ENCODE measurements around the gene KDM5C. TPM values are rescaled to one million over a fixed set of nuclear protein-coding genes. Genes with fewer than 3 reads are reported as not detected.

Gene KDM5C
- 69.8 and 76.3 TPM in 2 replicates for total RNA-seq (2014; rRNA removed; shearing (Covaris generic))

DNA sequence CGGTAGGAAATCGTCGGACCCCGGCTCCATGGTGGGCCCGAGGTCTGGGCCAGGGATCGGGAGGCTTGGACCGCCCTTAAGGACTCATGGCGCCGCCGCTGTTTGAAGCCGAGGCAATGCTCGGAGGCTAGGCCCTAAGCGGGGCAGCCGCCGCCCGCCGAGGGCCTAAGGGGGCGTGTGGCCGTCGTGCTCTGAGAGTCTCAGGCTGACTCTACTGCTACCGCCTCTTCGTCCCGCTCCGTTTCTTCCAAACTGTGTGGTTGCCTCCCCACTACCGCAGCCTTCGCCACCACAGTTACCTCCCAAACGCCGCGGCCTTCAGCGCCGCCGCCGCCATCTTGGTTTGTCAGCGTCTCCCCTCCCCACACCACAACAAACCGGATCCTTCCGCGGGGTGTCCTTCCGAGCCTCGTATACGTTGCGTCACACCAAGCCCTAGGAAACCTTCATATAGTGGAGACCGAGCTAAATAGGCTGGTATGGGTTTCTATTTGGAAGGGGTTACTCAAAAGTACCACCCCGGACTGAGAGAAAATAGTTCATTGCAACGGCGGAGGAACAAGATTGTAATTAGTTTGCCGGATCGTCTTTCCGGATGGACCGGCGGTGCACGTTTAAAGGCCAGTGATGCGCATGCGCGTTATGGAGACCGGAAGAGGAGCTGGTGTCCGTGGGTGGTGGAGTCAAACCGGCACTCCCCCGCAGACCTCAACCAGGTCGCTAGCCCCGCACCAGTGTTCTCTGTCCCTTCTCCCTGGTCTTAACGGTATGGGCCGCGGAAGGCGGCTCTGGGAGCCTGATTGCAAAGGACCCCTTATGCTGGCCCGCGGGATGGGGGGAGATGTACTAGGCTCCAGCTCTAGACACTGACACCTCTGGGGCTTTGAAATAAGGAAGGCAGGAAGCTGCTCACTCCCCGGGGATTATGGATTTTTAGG, at the start of gene KDM5C:
Gene KDM5C (minus strand): TSS at position 348 of the 938 bp plus-strand sequence. CDS start 318 bp downstream, at position 30.
- DNase-seq (ENCODE audit: low spot score) = peak; percentile 85
- in situ Hi-C loops (cut with HindIII; ENCODE audit: low sequenced_read_pairs) = no loop called here

- no peak for DNase-seq (ENCODE audit: low spot score)
- in situ Hi-C loops (cut with HindIII; ENCODE audit: low sequenced_read_pairs) = no loop called here
Measured at GRCh38 chrX:53272808-53273337, 47.9 kb upstream of the KDM5C start.

GRCh38 chrX:53269536-53270107, 44.6 kb upstream of the KDM5C start:
- DNase-seq (ENCODE audit: low spot score) = no peak
- in situ Hi-C loops (cut with HindIII; ENCODE audit: low sequenced_read_pairs) = no loop called here

GRCh38 chrX:53268173-53268572, 43.2 kb upstream of the KDM5C start:
- in situ Hi-C loops (cut with HindIII; ENCODE audit: low sequenced_read_pairs) = no loop called here

GRCh38 chrX:53266914-53267313, 41.9 kb upstream of the KDM5C start:
- in situ Hi-C loops (cut with HindIII; ENCODE audit: low sequenced_read_pairs) = no loop called here

More at GRCh38 chrX:53268173-53268572, 43.2 kb upstream of the KDM5C start:
- no peak for DNase-seq (ENCODE audit: low spot score)

DNA sequence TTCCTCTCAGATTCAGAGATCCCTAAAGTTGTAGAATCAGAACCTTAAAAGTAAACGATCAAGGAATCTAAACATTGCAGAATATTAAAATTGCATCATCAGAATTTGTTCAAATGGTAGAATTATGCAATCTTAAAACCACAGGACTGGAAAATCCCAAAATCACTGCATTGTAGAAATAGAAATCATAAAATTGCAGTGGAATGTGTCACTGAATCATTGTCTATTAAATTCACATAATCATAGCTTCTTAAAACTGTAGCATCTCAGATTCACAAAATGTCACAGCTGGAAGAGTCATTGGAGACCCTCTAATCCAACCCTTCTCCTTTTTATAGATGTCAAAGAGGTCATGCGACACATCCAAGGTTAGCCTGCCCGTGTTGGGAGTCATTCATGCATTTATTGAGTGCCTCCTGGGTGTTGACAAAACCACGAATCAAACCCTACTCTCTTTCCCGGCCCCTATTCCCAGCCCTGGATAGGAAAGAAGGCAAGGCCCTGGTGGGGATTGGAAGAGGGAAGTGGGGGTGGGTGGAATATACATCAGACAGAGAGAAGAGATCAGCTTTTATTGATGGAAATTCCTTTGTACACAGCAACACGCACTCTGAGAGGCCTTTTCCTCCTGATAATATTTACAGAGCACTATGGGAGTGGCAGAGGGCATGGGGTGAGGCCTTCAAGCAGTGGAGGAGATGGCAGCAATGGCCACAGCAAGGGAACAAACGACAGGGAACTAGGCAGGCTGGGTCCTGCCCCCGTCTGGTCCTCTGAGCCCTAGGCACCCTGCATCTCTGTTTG, 41.0 kb upstream of the KDM5C start:
- DNase-seq (ENCODE audit: low spot score) = no peak
- in situ Hi-C loops (cut with HindIII; ENCODE audit: low sequenced_read_pairs) = no loop called here

More at GRCh38 chrX:53266914-53267313, 41.9 kb upstream of the KDM5C start:
- DNase-seq (ENCODE audit: low spot score) = no peak

GRCh38 chrX:53263597-53264094, 38.6 kb upstream of the KDM5C start:
- DNase-seq (ENCODE audit: low spot score) = no peak
- in situ Hi-C loops (cut with HindIII; ENCODE audit: low sequenced_read_pairs) = no loop called here

DNA sequence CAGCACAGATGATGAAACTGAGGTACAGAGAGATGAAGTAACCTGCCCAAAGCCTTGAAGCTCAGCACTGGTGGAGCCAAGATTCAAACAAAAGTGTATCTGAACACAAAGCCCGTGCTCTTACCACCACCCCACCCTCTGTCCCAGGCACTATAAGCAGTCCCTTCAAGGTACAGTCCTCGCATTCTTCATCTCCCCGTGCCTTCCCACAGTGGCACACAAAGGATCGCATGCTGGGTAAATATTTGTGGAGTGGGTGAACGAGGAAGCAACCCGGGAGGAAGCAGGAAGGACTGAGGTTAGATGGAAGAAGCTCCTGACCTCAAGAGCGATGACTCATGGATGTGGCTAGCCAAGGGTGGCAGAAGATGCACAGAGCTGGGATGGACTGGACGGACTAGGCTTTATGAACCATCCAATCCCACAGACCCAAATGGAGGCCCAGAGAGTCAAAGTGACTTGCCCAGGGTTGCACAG, 37.9 kb upstream of the KDM5C start:
- in situ Hi-C loops (cut with HindIII; ENCODE audit: low sequenced_read_pairs) = no loop called here
- DNase-seq (ENCODE audit: low spot score) = no peak

- in situ Hi-C loops (cut with HindIII; ENCODE audit: low sequenced_read_pairs) = no loop called here
- peak; percentile 67 for DNase-seq (ENCODE audit: low spot score)
Measured at GRCh38 chrX:53262189-53262917, 37.3 kb upstream of the KDM5C start.

GRCh38 chrX:53261355-53261972, 36.5 kb upstream of the KDM5C start:
- no peak for DNase-seq (ENCODE audit: low spot score)

DNA sequence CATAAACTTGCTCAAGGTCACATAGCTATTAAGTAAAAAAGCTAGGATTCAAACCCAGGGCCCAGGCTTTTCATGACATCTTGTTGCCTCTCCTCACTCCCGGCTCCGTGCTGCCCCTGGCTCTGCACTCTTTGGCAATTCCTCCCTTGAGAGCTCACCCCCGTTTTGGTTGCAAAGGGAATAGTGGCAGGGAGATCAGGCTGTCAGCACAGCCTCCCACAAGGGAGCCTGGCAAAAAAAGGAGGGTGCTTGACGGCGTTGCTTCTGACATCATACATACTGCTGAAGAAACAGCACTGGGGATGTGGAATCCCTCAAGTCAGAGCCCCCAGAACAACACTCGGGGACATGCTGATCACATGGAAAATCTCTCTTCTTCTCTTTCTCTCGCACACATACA, 35.8 kb upstream of the KDM5C start:
- DNase-seq (ENCODE audit: low spot score) = no peak
- in situ Hi-C loops (cut with HindIII; ENCODE audit: low sequenced_read_pairs) = no loop called here

More at GRCh38 chrX:53261355-53261972, 36.5 kb upstream of the KDM5C start:
- in situ Hi-C loops (cut with HindIII; ENCODE audit: low sequenced_read_pairs) = no loop called here

GRCh38 chrX:53257670-53258423, 32.8 kb upstream of the KDM5C start:
- in situ Hi-C loops (cut with HindIII; ENCODE audit: low sequenced_read_pairs) = no loop called here
- DNase-seq (ENCODE audit: low spot score) = peak; percentile 43

- in situ Hi-C loops (cut with HindIII; ENCODE audit: low sequenced_read_pairs) = no loop called here
- peak; percentile 26 for DNase-seq (ENCODE audit: low spot score)
Measured at GRCh38 chrX:53257166-53257565, 32.2 kb upstream of the KDM5C start.

DNA sequence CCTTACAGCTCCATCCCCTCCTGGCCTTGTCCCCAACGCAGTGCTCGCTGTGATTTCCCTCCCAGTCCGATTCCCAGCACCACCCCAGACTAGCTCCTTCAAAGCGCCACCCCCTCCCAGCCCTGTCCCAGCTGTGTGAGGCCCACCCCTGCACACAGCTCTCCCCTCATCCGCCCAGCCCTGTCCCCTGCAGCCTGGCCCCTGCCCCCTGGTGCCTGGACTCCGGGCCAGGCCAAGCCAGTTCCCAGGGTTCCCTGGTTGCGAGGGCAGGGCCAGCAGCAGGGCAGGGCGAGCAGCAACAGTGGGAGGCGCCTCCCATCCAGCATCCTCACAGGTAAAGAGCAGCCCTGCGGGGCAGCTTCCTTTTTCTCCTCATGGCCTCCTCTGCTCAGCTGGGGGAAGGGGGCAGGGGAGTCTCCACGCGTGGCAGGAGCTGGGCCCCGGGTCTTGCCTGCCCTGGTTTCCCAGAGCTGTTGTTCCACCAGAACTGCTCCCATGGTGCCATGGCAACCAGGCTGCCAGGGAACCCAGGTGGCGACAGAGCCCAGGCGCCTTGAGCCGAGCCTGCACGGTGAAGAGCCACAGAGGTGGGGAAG, 31.5 kb upstream of the KDM5C start:
- peak; percentile 55 for DNase-seq (ENCODE audit: low spot score)
- in situ Hi-C loops (cut with HindIII; ENCODE audit: low sequenced_read_pairs) = no loop called here

- no peak for DNase-seq (ENCODE audit: low spot score)
- in situ Hi-C loops (cut with HindIII; ENCODE audit: low sequenced_read_pairs) = no loop called here
Measured at GRCh38 chrX:53255738-53256191, 30.8 kb upstream of the KDM5C start.

DNA sequence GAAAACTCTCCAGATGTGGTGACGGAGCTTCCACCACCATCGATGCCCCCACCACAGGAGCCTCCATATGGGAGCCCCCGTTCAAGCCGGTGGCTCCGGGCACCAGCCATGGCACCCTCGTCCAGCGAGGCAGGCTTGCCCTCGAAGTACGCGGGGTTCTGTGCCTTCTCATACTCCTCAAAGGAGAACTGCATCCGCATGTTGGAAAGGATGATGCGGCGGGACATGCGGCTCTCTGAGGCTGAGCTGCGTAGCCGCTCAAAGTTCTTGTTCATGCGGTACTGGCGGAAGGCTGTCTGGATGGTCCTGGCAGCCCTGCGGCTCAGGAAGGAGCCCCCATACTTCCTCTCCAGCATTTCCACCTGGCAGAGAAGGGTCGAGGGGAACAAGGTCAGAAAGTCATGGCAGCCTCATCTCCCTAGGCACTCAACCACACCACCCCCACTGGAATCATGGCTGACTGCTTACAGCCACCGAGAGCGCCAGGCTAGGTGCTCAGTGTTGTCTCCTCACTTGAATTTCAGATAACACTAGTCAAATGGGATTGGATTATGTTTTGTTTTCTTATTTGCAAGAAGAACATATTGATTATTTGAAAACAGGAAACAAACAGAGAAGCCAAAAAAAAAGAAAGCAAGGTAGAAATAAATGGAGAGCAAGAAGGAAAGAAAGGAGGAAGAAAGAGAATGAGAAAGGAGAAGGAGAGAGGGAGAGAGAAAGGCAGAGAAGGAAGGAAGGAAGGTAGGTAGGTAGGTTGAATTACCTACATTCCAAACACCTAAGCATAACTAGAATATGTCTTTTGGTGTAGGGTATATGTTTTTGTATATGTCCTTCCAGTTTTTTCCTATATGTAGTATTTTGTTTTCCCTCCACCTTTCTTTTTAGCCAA, 29.8 kb upstream of the KDM5C start:
- in situ Hi-C loops (cut with HindIII; ENCODE audit: low sequenced_read_pairs) = no loop called here
- no peak for DNase-seq (ENCODE audit: low spot score)

Measured in G401 (cell line).